ENCODE data around the gene TRPC6. TPM values are rescaled to one million over a fixed set of nuclear protein-coding genes. Genes with fewer than 3 reads are reported as not detected.

TRPC6 gene
- total and polyA plus RNA-seq, 9 of the 15 experiments (the other 6 are each of a cell fraction or from before 2014, with no cell fraction given) = not detected

GRCh38 chr11:101584129-101584515, 315 bp upstream of the TRPC6 start:
- Histone ChIP-seq H4K20me1 (replicated peaks; ENCODE audit: control insufficient read depth, insufficient read depth, low read length) (no peaks in the 10 kb centered on the region), H3K9me3 (replicated peaks; ENCODE audit: control insufficient read depth, insufficient read depth, low read depth, low read length) (no peaks in the 10 kb centered on the region), H3K9ac (ENCODE audit: insufficient read depth in 1 of 2, low read depth in 2 of 2, low read length in 2 of 2) (no peak overlapping the region), H3K4me2 (ENCODE audit: insufficient read depth, low read length) (no peak overlapping the region), H3K4me3 (no peak overlapping the region), H3K9me1 (ENCODE audit: control insufficient read depth, insufficient read depth, low read length) (no peaks in the 10 kb centered on the region), H2AFZ (ENCODE audit: low read depth, low read length) (no peak overlapping the region), H3K27me3 (ENCODE audit: control insufficient read depth in 2 of 2, insufficient read depth in 2 of 2, low read length in 2 of 2) (no peaks in the 10 kb centered on the region), H3K36me3 (ENCODE audit: control insufficient read depth, insufficient read depth, low read length) (no peaks in the 10 kb centered on the region), H3K79me2 (ENCODE audit: control insufficient read depth, insufficient read depth, low read length) (no peaks in the 10 kb centered on the region), H3K4me1 (replicated peaks in 1 of 2; ENCODE audit: control insufficient read depth in 2 of 2, insufficient read depth in 2 of 2, low read length in 2 of 2) (no peaks in the 10 kb centered on the region), H3K27ac (ENCODE audit: extremely low read depth, low read depth, low read length) (no peak overlapping the region)
- in situ Hi-C loops (cut with MboI) = no loop called here
- CTCF ChIA-PET (ENCODE audit: low intra/inter-chr PET ratio) = no interaction called here
- no peak for DNase-seq (ENCODE audit: extremely low read depth in 1 of 4, low spot score in 3 of 4)
- FAIRE-seq = no peak
- BruUV-seq (replicated peaks) = no TSS peak
- no peak for ATAC-seq
- intact Hi-C loops (cut with micrococcal nuclease) = no loop called here
- POLR2A ChIA-PET = no interaction called here
- 6% methylated on average over 8 of the region's 8 CpGs for WGBS (ENCODE audit: insufficient coverage, low coverage, missing lambda C conversion rate)
- no peak for TF ChIP-seq SRSF1 (IDR thresholded peaks at IDR 0.05; ENCODE audit: low read depth, low read length)
- no peak for TF ChIP-seq CHD2 (IDR thresholded peaks at IDR 0.05; ENCODE audit: low read depth, low read length)
- no peak for TF ChIP-seq HMG20A (CRISPR knock-in tag; conservative IDR thresholded peaks at IDR 0.05)
- TF ChIP-seq ZNF592 (IDR thresholded peaks at IDR 0.05) = no peak
- no peak for TF ChIP-seq NCOR1 (IDR thresholded peaks at IDR 0.05)
- TF ChIP-seq, protein P1, sequence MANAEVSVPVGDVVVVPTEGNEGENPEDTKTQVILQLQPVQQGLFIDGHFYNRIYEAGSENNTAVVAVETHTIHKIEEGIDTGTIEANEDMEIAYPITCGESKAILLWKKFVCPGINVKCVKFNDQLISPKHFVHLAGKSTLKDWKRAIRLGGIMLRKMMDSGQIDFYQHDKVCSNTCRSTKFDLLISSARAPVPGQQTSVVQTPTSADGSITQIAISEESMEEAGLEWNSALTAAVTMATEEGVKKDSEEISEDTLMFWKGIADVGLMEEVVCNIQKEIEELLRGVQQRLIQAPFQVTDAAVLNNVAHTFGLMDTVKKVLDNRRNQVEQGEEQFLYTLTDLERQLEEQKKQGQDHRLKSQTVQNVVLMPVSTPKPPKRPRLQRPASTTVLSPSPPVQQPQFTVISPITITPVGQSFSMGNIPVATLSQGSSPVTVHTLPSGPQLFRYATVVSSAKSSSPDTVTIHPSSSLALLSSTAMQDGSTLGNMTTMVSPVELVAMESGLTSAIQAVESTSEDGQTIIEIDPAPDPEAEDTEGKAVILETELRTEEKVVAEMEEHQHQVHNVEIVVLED (CRISPR knock-in tag; IDR thresholded peaks at IDR 0.05) = no peak
- TF ChIP-seq, protein P2, sequence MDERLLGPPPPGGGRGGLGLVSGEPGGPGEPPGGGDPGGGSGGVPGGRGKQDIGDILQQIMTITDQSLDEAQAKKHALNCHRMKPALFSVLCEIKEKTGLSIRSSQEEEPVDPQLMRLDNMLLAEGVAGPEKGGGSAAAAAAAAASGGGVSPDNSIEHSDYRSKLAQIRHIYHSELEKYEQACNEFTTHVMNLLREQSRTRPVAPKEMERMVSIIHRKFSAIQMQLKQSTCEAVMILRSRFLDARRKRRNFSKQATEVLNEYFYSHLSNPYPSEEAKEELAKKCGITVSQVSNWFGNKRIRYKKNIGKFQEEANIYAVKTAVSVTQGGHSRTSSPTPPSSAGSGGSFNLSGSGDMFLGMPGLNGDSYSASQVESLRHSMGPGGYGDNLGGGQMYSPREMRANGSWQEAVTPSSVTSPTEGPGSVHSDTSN (CRISPR knock-in tag; IDR thresholded peaks at IDR 0.05; ENCODE audit: low read depth) = no peak
- TF ChIP-seq, protein P2 (tag; conservative IDR thresholded peaks at IDR 0.05; ENCODE audit: low read depth) = no peak
- no peak for TF ChIP-seq BCOR (IDR thresholded peaks at IDR 0.05)
- TF ChIP-seq, protein P3, sequence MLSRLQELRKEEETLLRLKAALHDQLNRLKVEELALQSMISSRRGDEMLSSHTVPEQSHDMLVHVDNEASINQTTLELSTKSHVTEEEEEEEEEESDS (CRISPR knock-in tag; IDR thresholded peaks at IDR 0.05) = no peak
- no peak for TF ChIP-seq CBX5 (IDR thresholded peaks at IDR 0.05; ENCODE audit: borderline replicate concordance, low read depth)
- TF ChIP-seq POLR2G (IDR thresholded peaks at IDR 0.05; ENCODE audit: low read depth, low read length) = no peak
- TF ChIP-seq LEF1 (IDR thresholded peaks at IDR 0.05) = no peak
- TF ChIP-seq RB1 (IDR thresholded peaks at IDR 0.05; ENCODE audit: low read depth) = no peak
- no peak for TF ChIP-seq EHMT2 (IDR thresholded peaks at IDR 0.05)
- no peak for TF ChIP-seq BRD9 (IDR thresholded peaks at IDR 0.05; ENCODE audit: low read depth, partially characterized antibody)
- TF ChIP-seq NR2C2 (CRISPR knock-in tag; IDR thresholded peaks at IDR 0.05) = no peak
- TF ChIP-seq NR2C2 (tag; IDR thresholded peaks at IDR 0.05) = no peak

All from K562 (cell line).